BLaER1 treated with 17β-estradiol and CSF1 and Interleukin-3, amounts not matched to agents 10 nM and 100 nM (cell line): ENCODE data around the gene RAPSN.
A peak's percentile ranks its signal among the peaks of the same experiment; 100 is the strongest.

Source experiments
- H3K27ac ChIP-seq, 11 experiments: shearing (Covaris generic); formaldehyde crosslinking; 2 replicates each; pipeline ENCODE4 v1.8.1; 2022
- H3K27me3 ChIP-seq, 11 experiments: shearing (Covaris generic); formaldehyde crosslinking; 2 replicates each; pipeline ENCODE4 v1.8.1; 2022
- H3K36me3 ChIP-seq, 11 experiments: shearing (Covaris generic); formaldehyde crosslinking; 2 replicates each; pipeline ENCODE4 v1.8.1; 2022
- H3K4me1 ChIP-seq, 10 experiments: shearing (Covaris generic); formaldehyde crosslinking; 2 replicates each; pipeline ENCODE4 v1.8.1; 2022
- H3K4me2 ChIP-seq, 11 experiments: shearing (Covaris generic); formaldehyde crosslinking; 2 replicates each; pipeline ENCODE4 v1.8.1; 2022
- H3K4me3 ChIP-seq, 10 experiments: shearing (Covaris generic); formaldehyde crosslinking; 2 replicates each; pipeline ENCODE4 v1.8.1; 2022
- H3K9ac ChIP-seq, 11 experiments: shearing (Covaris generic); formaldehyde crosslinking; 2 replicates each; pipeline ENCODE4 v1.8.1; 2022
- H3K9me3 ChIP-seq, 11 experiments: shearing (Covaris generic); formaldehyde crosslinking; replicated peaks in 1 of 11; 2 replicates each; pipeline ENCODE4 v1.8.1; 2022
- H4K20me1 ChIP-seq, 11 experiments: shearing (Covaris generic); formaldehyde crosslinking; 2 replicates each; pipeline ENCODE4 v1.8.1; 2022
- Cebpa-rat ChIP-seq, 11 experiments: shearing (Covaris generic); IDR thresholded peaks; 2 replicates each; pipeline ENCODE4 v1.8.1; 2022

The RAPSN gene

GRCh38 chr11:47389577-47390421 lies 59.1 kb downstream of the RAPSN start:
- TF ChIP-seq Cebpa-rat (IDR thresholded peaks at IDR 0.05): no peak
- H3K4me3 ChIP-seq: peak overlapping the region in 1 of 10 experiments; percentile 22; a peak in 4 of 20 replicates
- H3K27me3 ChIP-seq: no peaks in the 10 kb centered on the region
- peak overlapping the region; percentile 98 to 100 (median 100) for H3K27ac ChIP-seq
- no peaks in the 10 kb centered on the region for H4K20me1 ChIP-seq
- H3K4me1 ChIP-seq: peaks cover 49 to 94% (median 77%) of the 10 kb centered on the region in 10 experiments
- H3K9ac ChIP-seq: peak overlapping the region; percentile 45 to 100 (median 99); a peak in 20 of 22 replicates
- H3K9me3 ChIP-seq: no peaks in the 10 kb centered on the region
- peaks cover 0 to 16% (median 0%) of the 10 kb centered on the region in 11 experiments; a peak in 5 of 22 replicates for H3K36me3 ChIP-seq
- H3K4me2 ChIP-seq: peak overlapping the region; percentile 23 to 97 (median 90); a peak in 20 of 22 replicates

GRCh38 chr11:47388697-47389576 lies 60.0 kb downstream of the RAPSN start:
- Histone ChIP-seq H3K4me1 (peaks cover 40 to 95% (median 71%) of the 10 kb centered on the region in 10 experiments), H3K9me3 (no peaks in the 10 kb centered on the region), H3K4me2 (peak overlapping the region; percentile 23 to 97 (median 90); a peak in 19 of 22 replicates), H3K9ac (peak overlapping the region; percentile 45 to 100 (median 97); a peak in 19 of 22 replicates), H4K20me1 (no peaks in the 10 kb centered on the region), H3K27ac (peak overlapping the region; percentile 98 to 100 (median 100)), H3K4me3 (peak overlapping the region in 2 of 10 experiments; percentile 21 to 22; a peak in 4 of 20 replicates), H3K36me3 (peaks cover 0 to 16% (median 0%) of the 10 kb centered on the region in 11 experiments; a peak in 5 of 22 replicates), H3K27me3 (no peaks in the 10 kb centered on the region)
- TF ChIP-seq Cebpa-rat (IDR thresholded peaks at IDR 0.05): no peak

- Histone ChIP-seq H4K20me1 (no peaks in the 10 kb centered on the region), H3K9me3 (no peaks in the 10 kb centered on the region), H3K4me1 (peaks cover 39 to 96% (median 71%) of the 10 kb centered on the region in 10 experiments), H3K27ac (peak overlapping the region; percentile 98 to 100 (median 100); a peak in 21 of 22 replicates), H3K4me2 (peak overlapping the region in 10 of 11 experiments; percentile 7 to 97 (median 92); a peak in 20 of 22 replicates), H3K4me3 (peak overlapping the region in 1 of 10 experiments; percentile 21; a peak in 1 of 20 replicates), H3K9ac (peak overlapping the region; percentile 17 to 100 (median 59); a peak in 16 of 22 replicates), H3K27me3 (no peaks in the 10 kb centered on the region), H3K36me3 (peaks cover 0 to 22% (median 0%) of the 10 kb centered on the region in 11 experiments; a peak in 7 of 22 replicates)
- 0 out of 22 replicates have a peak, but pooled peaks of 1 of the 11 experiments have one; percentile 34 for TF ChIP-seq Cebpa-rat (IDR thresholded peaks at IDR 0.05)
Measured at GRCh38 chr11:47387944-47388696, 60.8 kb downstream of the RAPSN start.
